Left forelimb (tissue), 1 donor: Measurements from ENCODE around the gene TRIM50.
"Not testable (repeated sequence)": the region's sequence is repeated elsewhere in the genome, so short reads cannot be mapped to it uniquely, and the experiment has no call there.

Experiments
- DNase-seq: peaks from one replicate; pipeline ENCODE4 v3.0.0-alpha.2; 2018; ENCODE audit warnings: low spot score

TRIM50 gene

DNA sequence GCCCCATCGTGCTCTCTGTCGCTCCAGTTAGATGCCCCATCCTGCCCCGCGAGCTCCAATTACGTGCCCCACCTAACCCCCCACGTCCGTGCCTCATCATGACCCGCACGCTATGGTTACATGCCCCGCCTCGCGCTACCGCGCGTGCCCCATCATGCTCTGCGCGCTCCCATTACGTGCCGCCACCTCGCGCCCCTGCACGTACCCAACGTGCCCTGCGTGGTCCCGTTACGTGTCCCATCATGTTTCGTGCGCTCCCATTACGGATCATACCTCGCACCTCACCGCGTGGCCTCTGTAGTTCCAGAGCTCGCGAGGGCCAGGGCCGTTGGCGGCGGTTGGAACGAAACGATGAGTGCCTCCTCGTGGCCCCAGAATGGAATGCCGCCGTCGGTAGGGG lies at the start of gene TRIM50, which contains the start of gene FKBP6:
TSS of gene TRIM50 (minus strand) at position 161 of the 400 bp plus-strand sequence. CDS start 3,295 bp downstream, outside the sequence.
TSS of gene FKBP6 (plus strand) at position 240 of the 400 bp plus-strand sequence. CDS start 268 bp downstream, outside the sequence.
- not testable (repeated sequence) for DNase-seq

DNA sequence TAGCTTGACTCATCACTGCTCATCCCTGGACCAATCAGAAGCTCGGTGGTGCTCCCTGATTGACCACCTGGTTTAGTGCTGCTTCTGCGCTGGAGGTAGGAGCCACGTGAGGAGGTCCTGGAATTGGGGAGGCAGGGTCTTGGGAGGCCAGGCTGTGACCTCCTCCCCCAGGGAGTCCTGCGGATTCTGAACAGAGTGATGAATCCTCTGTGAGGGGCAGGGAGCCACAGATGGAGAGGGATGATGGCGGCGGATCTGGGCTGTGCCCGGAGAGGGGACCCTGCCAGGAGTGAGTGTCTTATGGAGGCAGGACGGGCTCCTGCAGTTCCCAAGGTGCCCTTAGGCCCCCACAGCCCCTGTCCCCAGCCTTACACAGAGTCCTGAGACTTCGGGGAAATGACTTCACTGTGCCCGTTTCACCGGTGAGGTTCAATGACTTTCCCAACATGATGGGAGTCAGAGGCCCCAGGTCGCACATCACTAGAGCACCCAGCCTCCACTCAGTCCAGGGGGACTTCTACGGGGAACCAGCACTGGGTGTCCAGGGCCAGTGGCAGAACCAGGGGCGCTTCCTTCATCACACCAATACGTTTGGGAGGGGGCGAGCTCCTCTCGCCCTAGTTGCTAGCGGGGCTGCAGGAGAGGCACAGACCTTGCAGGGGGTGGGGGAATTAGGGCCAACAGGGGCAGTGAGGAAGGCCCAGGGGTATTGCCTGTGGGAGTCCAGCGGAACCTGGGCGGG lies 49.0 kb upstream of the TRIM50 start:
- no peak for DNase-seq

DNA sequence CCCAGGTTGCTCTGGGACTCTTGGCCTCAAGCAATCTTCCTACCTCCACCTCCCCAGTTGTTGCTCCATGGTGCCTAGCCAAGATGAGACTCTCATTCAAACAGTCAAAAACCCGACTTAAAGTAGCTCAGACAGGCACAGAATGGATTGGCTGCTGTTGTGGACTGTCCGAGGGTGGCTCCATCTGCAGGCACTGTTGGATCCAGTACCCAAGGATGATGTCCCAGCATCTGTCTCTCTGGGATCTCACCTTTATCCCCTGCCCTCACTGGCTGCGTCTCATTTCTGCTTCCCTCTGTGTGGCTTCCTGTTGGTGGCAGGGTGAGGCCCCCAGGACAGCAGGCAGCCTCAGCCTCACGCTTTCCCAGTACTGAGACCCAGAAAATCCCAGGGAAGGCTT lies 48.4 kb upstream of the TRIM50 start:
- DNase-seq: not testable (repeated sequence)

DNA sequence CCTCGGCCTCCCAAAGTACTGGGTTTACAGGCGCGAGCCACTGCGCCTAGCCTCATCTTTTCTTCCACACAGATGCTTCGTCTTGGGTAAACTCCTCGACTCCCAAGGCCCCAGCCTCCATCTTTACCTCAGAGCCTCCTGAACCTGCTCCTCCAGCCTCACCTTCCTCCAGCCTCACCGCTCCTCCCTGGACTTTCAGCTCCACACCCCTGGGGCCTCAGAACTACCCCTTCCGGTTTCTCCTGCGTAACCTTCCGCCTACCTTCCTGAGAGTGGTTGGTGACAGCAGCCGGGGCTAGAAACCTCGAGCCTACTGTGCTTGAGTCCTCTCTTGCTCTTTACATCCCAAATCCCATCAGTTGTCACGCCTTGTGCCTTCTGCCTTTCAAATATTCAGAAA lies 45.9 kb upstream of the TRIM50 start:
- DNase-seq: no peak

DNA sequence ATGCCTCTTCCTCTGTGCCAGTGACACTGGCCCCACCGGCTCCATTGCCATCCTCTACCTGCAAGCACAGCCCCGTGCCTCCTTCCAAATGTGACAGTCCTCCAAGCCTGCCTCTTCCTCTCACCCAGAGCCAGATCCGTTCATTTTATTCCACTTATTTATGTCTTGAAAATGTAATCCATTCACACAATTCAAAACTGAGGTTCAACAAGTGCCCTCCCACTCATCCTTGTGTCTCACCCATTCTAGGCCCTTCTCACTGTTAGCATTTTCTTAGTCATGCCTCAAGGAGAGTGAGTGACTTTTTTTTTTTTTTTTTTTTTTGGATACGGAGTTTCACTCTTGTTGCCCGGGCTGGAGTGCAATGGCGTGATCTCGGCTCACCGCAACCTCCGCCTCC lies 41.7 kb upstream of the TRIM50 start:
- DNase-seq: no peak

DNA sequence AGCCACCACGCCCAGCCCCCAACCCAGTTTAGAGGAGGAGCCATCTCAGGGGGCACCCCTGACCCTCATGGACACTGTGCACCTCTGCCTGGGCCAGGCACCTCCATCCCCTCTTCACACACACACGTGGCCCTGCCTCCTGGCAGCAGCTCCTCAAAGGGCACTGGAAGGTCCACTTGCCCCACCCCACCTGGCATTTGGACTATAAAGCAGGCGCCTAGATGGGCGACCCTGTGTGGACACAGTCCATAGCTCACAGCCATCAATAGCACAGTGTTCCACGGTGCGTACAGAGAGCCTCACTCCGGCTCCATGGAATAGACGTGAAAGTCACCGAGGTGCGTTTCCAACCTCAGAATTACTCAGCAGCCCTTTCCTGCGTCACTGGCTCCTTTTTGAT lies 41.1 kb upstream of the TRIM50 start:
- DNase-seq: no peak

DNA sequence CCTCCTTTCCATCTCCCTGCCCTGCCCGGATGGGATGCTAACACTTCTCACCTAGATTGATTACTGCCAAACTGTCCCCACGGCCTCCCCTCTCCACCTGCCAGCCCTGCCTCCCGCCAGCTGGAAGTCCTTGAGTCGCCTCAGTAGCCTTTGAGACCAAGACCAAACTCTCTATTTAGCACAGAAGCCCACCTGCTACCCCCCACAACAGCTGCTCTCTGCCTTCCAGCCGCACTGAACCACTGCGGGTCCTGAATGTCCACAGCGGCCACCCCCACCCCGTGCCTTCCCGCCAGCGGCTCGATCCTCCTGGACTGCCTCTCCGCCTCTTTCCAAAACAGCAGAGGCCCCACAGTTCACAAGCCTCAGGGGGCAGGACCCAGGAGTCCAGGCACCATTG lies 39.1 kb upstream of the TRIM50 start:
- no peak for DNase-seq

DNA sequence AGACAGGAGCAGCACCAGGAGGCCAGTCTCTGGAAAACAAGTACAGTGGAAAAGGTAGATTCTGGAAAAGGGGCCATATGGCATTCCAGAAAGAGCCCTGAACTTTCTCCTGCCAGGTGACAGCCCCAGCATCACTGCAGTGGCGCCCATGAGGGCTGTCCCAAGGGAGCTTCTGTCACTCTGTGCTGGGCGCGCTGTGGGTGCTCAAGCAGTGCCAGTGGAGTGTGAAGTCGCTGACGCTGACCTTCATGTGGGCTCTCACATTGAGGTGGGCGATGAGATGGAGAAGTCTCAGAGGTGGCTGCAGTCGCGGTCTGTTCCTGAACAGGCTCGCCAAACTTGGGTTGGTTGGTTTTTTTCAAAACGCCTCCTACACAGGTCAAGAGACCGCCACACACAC lies 38.2 kb upstream of the TRIM50 start:
- no peak for DNase-seq

DNA sequence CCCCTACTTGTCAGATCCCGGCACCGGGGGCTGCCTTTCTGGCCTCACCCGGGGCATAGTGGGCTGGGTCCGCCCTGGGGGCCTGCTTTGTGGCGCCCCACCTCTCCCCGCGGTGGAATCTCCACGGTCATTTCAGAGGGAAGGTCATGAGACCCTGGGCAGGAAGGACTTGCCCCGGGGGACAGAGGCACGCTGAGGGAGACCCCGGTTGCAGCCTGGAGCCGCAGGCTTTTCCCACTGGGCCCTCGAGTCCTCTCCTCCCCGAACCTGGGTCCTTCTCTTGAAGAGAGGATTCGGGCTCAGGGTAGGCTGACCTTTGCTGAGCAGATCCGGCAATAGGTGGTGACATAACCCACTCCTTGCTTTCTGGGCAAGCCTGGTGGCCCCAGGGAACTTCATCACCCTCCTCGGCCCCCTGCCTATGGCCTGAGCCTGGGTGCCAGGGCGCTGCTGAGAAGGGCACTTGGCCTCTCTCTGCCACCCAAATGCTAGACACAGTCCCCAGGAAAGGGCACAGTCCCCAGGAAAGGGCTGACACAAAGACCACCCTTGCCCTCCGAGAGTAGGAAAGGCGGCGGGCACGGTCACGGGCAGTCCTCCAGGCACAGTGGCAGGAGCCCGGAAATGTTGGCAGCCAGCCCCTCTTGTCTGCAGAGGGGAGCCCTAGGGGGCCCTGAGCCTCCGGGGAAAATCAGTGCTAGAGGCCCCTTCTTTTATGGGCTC lies 36.3 kb upstream of the TRIM50 start:
- DNase-seq: no peak

DNA sequence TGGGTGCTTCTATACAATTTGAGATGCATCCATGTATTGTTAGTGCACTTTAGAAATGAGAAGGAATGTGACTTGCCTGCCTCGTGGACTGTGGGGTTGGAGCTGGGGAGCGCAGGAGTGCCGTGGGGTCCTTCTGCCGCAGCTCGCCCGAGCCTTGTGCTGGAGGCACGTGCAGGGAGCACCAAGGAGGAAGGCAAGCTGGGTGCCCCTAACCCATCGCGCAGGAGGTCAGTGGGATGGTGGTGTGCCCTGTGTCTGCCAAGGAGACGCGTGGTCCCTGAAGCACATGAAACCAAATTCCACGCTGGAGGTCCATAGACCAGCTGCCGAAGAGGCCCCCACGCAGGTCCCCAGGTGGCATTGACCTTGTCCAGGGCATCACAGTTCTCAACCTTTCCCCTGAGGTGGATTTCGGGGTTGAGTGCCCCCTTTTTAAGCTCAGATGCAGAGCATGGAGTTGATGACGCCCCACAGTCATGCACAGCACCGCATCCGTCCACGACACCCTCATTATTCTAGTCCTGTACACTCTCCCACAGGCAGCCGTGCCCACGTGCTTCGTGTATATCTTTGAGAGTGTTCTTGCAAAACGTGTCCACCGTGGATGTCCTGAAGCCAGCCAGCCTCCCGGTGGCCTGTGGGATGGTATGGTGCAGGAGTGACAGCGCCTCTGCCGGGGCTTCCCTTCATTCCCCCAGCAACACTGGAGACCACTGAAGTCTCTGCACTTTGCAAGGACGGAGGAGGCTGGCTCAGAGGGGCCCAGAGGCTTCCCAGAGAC lies 35.5 kb upstream of the TRIM50 start:
- no peak for DNase-seq

DNA sequence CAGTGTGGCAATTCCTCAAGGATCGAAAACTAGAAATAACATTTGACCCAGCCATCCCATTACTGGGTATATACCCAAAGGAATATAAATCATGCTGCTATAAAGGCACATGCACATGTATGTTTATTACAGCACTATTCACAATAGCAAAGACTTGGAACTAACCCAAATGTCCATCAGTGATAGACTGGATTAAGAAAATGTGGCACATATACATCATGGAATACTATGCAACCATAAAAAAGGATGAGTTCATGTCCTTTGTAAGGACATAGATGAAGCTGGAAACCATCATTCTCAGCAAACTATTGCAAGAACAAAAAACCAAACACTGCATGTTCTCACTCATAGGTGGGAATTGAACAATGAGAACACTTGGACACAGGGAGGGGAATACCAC lies 32.7 kb upstream of the TRIM50 start:
- not testable (repeated sequence) for DNase-seq

DNA sequence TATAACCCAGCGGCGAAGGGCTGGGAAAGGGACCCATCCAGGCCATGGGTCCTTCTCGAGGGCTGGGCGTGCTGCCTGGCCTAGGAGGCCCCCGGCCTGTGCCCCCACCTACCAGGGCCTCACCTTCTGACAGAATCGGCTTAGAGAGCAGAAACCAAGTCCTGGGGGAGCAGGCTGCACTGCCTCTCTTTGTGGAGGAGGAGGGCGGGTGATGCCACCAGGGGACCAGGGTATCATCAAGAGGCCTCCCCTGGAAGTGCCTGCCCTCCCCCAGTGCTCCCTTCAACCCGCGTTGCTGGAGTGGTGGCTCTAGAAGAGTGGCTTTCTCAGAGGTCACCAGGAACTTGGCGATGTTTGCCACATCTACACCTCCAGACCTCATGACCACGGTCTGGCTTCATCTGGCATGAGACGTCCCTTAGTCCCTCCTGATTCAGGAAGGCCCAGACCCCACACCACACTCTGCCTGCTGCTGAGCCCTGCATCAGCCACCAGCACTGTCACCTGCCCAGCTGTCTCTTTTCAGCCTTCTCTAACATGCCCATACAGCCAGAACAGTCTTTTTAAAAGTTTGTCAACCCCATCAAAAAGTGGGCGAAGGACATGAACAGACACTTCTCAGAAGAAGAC lies 32.0 kb upstream of the TRIM50 start:
- no peak for DNase-seq

DNA sequence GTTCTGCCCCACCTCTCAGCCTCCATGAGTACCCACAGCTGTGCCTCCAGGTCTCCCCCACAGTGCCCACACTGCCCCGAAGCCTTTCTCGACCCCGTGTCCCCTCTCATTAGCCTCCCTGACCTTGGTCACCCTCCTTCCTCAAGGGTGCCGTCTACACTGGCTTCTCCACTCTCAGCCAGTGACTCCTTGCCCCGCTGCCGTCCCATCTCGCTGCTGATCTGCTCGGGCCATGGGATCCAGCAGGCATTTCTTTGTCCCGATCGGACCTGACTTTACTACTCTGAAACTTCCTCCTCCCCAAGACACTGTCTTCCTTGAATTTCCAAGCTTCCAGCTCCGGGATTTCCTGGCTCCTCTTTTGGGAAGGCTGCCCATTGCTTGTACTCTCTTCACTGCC lies 31.4 kb upstream of the TRIM50 start:
- DNase-seq: no peak

DNA sequence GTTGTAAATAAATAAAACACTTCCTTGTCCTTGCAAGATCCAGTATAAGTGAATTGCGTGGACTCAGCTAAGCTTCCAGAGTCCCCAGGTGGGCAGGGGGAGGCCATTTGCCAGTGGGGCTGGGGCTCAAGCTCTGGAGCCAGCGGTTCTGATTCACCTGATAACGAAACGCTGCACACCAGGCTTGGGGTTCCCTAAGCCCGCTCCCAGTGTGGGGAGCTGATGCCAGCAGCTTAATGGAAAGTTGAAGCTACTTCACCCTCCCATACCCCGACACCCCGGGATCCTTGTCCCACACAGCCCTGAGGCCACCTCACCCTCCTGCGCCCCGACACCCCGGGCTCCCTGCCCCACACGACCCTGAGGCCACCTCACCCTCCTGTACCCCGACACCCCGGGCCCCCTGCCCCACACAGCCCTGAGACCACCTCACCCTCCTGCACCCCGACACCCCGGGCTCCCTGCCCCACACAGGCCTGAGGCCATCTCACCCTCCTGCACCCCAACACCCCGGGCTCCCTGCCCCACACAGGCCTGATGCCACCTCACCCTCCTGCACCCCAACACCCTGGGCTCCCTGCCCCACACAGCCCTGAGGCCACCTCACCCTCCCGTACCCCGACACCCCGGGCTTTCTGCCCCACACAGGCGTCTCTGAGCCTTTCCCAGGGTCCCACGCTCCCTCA lies 30.9 kb upstream of the TRIM50 start:
- no peak for DNase-seq

DNA sequence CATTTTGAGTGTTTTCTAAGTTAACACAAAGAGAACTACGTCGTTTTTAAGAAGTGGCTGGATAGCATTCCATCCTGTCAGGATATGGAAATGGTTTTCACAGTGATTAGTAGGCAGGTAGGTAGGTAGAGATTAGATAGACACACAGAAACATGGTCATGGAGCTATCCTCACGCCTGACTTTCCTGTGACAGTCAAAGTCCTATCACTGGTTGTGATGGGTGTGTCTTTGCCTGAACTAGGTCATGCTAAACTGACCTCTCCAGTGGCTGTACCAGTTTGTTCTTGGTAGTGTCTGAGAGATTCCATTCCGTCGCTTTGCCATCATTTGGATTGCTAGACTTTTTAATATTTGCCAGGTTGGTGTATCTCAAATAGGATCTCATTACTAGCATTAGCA lies 28.3 kb upstream of the TRIM50 start:
- no peak for DNase-seq

DNA sequence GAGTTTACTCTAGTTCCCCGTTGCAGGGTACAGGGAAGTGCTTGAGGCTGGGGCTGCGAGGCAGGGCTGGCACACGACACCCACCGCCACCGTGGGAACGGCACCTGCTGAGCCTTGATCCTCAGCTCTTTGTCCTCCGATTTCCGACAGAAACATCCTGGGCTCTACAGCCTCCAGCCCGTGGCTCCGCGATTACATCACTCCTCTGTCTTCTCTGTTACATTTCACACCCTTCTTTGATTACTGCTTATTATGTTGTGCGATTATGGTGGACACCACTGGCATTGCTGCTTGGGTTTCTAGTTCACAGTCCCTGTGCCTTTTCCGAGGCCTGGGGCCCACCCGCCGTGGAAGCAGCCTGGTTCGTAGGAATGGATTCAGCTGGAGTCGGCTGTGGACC lies 26.9 kb upstream of the TRIM50 start:
- no peak for DNase-seq

DNA sequence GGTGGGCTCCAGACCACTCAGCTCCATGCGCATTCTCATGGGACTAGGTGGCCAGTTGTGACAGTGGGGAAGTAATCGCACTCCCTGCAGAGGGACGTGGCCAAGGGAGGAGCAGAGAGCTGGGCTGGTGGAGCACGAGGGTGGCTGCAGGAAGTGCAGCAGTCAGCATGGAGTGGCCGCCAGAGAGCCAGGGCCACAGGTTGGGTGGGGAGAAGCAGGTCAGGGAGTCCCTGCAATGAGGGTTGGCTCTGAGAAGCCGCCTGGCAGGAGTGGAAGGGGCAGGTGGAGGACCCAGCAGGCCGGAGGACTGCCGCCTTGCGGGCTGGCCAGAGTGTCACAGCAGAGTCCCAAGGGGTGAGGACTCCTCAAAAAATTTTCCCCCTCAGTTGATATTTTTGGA lies 26.3 kb upstream of the TRIM50 start:
- DNase-seq: no peak

DNA sequence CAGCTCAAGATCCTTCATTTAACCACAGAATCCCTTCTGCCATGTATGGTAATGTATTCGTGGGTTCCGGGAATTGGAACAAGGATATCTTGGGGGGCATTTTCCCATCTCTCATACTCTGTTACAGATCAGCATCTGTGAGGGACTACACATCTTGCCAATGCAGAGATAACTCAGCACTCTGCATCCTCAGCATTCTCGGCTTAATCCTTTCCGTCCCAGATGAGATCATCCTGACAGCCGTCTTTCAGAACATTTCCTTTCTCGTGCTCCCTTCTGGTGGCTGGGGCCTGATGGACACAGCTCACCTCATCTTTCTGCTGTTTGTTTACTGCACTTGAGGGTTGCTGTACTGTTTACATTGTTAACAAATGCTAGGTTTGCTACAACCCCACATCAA lies 25.4 kb upstream of the TRIM50 start:
- DNase-seq: no peak

DNA sequence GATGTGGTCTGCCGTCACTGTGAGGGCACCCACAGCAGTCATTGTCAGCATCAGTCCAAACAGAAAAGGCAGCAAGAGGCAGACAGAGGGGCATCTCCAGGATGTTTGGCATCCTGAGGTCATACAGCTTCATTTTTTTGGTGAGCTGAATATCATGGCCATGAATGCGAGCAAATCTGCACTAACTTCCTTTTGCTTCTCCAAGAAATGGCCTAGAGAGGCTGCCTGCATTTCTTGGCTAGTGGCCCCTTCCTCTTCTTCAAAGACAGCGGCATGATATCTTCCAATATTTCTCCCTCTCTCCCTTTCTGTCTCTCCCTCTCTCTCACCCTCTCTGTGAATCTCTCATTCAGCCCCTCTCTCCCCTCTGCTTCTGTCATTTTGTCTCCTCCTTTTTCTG lies 24.9 kb upstream of the TRIM50 start:
- DNase-seq: no peak

DNA sequence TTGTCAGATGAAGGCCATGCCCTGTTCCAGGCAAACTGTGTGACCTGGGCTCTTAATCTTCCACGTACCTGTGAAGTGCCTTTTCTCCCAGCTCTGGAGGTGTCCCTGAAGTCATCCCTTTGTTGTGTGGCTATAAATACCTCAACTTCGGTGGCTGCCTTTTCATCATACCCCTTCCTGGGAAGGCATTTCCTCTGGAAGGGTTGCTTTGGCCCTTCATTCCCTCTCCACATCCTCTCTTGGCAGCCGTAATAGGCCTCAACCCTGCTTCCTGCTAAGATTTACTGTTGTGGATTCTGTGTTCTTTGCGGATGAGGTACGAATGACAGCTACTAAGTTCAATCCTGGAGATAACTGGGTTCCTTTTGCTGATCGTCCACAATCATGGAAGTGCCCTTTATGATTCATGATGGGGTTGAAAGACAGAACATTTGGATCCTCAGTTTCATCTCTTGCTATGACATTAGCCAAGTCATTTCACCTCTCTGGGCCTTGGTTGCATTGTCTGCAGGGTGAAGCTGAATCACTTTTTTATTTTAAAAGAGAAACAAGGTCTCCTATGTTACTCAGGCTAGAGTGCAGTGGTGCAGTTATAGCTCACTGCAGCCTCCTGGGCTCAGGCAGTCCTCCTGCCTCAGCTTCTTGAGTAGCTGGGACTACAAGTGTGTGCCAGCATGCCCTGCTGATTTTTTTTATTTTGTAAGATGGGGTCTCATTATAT lies 23.7 kb upstream of the TRIM50 start:
- DNase-seq: no peak
